Type B pancreatic cell (in vitro differentiated cells): ENCODE data around the gene ARNT2. TPM values are rescaled to one million over a fixed set of nuclear protein-coding genes. Genes with fewer than 3 reads are reported as not detected.

Source experiments
- DNase-seq: peaks from one replicate; pipeline ENCODE4 v3.0.0; 2021; ENCODE audit warnings: mixed read lengths; ENCODE audit not compliant: unreplicated experiment; ENCODE audit errors: extremely low spot score
- H3K27ac Mint-ChIP-seq: 2 replicates; pipeline ENCODE4 v1.8.0; 2021; ENCODE audit warnings: mild to moderate bottlenecking, mixed read lengths
- H3K27me3 Mint-ChIP-seq: 2 replicates; pipeline ENCODE4 v1.8.0; 2021; ENCODE audit warnings: mixed read lengths
- H3K36me3 Mint-ChIP-seq: 2 replicates; pipeline ENCODE4 v1.8.0; 2021; ENCODE audit warnings: mixed read lengths
- H3K4me1 Mint-ChIP-seq: one replicate; pipeline ENCODE4 v1.8.0; 2021; ENCODE audit warnings: mixed read lengths; ENCODE audit not compliant: unreplicated experiment
- H3K4me3 Mint-ChIP-seq: 2 replicates; pipeline ENCODE4 v1.8.0; 2021; ENCODE audit warnings: mild to moderate bottlenecking, mixed read lengths
- H3K9me3 Mint-ChIP-seq: 2 replicates; pipeline ENCODE4 v1.8.0; 2021; ENCODE audit warnings: mixed read lengths
- total RNA-seq: library from RNA; stranded (reverse); gene quantifications from 2 replicates; pipeline ENCODE4 v1.2.1, GENCODE V29; 2021; ENCODE audit warnings: low replicate concordance
- TF ChIP-seq, protein P1 (sequence below): fragments of 200-600 bp; sonication (generic); conservative IDR thresholded peaks from 2 replicates; pipeline ENCODE4 v1.5.0; 2021; ENCODE audit warnings: antibody characterized with exemption, mild to moderate bottlenecking

ARNT2 gene
- total RNA-seq, 1 donor from 2014 or later, result 22.4 TPM

DNA sequence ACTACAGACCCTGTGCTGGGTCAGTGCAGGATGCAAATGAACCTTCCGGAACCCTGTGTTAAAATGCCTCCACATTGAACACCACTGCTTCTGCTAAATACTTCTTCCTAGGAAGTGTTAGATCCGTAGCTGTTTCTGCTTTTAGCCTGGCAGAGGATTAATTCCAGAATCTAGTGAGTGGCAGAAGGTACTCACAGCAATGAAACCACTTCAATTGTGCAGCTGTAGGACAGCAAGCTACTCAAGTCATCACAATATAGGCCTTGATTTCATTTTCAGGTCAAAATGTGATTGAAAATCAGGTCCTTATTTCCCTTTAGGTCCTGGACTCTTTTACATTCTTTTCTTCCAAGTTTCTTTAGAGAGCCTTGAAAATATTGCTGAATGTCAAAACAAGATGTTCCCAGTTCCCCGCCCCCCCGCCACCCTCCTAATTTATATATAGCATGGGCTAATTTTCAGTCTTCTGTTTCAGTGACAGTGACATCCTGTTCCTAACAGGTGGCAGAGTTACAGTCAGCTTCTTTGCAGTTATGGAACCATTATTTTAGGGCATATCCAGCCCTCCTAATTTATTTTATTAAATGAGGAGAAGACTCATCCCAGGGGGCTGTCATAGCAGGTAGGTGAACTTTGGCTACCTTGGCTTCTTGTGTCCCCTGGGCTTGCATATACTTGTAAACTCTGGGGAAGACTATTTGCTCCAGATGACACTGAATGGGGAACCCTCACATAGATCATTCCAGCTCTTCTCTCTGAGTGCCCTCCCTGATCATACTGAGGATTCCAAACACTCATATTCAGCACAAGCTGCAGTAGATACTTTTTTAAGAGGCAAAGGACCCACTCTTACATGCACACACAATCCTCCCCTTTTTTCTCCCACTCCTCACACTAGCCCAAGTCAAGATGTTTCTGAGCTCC, 28.0 kb upstream of the ARNT2 start:
- H3K9me3 Mint-ChIP-seq, result peaks cover 4% of the 10 kb centered on the region
- no peak overlapping the region for H3K4me3 Mint-ChIP-seq
- no peak for DNase-seq
- peaks cover 3% of the 10 kb centered on the region for H3K36me3 Mint-ChIP-seq
- H3K4me1 Mint-ChIP-seq, result peaks cover 5% of the 10 kb centered on the region
- TF ChIP-seq, protein P1, sequence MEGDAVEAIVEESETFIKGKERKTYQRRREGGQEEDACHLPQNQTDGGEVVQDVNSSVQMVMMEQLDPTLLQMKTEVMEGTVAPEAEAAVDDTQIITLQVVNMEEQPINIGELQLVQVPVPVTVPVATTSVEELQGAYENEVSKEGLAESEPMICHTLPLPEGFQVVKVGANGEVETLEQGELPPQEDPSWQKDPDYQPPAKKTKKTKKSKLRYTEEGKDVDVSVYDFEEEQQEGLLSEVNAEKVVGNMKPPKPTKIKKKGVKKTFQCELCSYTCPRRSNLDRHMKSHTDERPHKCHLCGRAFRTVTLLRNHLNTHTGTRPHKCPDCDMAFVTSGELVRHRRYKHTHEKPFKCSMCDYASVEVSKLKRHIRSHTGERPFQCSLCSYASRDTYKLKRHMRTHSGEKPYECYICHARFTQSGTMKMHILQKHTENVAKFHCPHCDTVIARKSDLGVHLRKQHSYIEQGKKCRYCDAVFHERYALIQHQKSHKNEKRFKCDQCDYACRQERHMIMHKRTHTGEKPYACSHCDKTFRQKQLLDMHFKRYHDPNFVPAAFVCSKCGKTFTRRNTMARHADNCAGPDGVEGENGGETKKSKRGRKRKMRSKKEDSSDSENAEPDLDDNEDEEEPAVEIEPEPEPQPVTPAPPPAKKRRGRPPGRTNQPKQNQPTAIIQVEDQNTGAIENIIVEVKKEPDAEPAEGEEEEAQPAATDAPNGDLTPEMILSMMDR, result no peak
- peaks cover 11% of the 10 kb centered on the region for H3K27me3 Mint-ChIP-seq
- no peak overlapping the region for H3K27ac Mint-ChIP-seq

DNA sequence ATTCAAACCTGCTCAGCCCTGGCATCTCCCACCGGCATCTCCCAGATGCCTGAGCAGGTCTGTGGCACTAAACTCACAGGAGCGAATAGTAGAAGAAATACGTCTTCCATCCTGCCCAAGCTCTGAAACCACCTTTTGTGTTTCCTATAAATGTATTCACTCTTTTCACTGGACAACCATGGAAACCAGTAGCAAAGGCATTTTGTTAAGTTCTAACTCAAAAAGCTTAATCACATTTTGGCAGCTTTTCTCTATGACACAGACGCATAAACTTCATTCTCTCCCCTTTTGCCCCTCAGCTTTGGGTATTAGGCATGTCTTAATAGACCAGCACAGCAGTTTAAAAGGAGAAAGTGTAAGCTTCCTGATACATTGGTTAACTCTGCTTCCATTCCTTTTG, 24.5 kb upstream of the ARNT2 start:
- H3K9me3 Mint-ChIP-seq, result no peaks in the 10 kb centered on the region
- peaks cover 11% of the 10 kb centered on the region for H3K27me3 Mint-ChIP-seq
- H3K4me3 Mint-ChIP-seq, result no peak overlapping the region
- no peak for DNase-seq
- peaks cover 5% of the 10 kb centered on the region for H3K4me1 Mint-ChIP-seq
- no peak overlapping the region for H3K27ac Mint-ChIP-seq
- peaks cover 3% of the 10 kb centered on the region for H3K36me3 Mint-ChIP-seq
- TF ChIP-seq, protein P1, result no peak

- peak overlapping the region; percentile 25 for H3K27ac Mint-ChIP-seq
- DNase-seq, result no peak
- peaks cover 3% of the 10 kb centered on the region for H3K36me3 Mint-ChIP-seq
- H3K4me1 Mint-ChIP-seq, result peaks cover 5% of the 10 kb centered on the region
- H3K9me3 Mint-ChIP-seq, result no peaks in the 10 kb centered on the region
- no peak overlapping the region for H3K4me3 Mint-ChIP-seq
- TF ChIP-seq, protein P1, result no peak
- H3K27me3 Mint-ChIP-seq, result peaks cover 11% of the 10 kb centered on the region
Observed at GRCh38 chr15:80380154-80380553, 24.0 kb upstream of the ARNT2 start.

DNA sequence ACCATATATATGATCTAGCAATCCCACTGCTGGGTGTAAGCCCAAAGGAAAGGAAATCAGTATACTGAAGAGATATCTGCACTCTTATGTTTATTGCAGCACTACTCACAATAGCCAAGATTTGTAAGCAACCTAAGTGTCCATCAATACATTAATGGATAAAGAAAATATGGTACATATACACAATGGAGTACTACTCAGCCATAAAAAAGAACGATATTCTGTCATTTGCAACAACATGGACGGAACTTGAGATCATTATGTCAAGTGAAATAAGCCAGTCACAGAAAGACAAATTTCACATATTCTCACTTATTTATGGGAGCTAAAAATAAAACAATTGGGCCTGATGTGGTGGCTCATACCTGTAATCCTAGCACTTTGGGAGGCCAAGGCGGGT, 21.9 kb upstream of the ARNT2 start:
- H3K27me3 Mint-ChIP-seq, result peaks cover 12% of the 10 kb centered on the region
- H3K4me1 Mint-ChIP-seq, result peaks cover 5% of the 10 kb centered on the region
- H3K27ac Mint-ChIP-seq, result no peak overlapping the region
- no peaks in the 10 kb centered on the region for H3K9me3 Mint-ChIP-seq
- TF ChIP-seq, protein P1, result no peak
- H3K4me3 Mint-ChIP-seq, result no peak overlapping the region
- no peak for DNase-seq
- H3K36me3 Mint-ChIP-seq, result peaks cover 3% of the 10 kb centered on the region

DNA sequence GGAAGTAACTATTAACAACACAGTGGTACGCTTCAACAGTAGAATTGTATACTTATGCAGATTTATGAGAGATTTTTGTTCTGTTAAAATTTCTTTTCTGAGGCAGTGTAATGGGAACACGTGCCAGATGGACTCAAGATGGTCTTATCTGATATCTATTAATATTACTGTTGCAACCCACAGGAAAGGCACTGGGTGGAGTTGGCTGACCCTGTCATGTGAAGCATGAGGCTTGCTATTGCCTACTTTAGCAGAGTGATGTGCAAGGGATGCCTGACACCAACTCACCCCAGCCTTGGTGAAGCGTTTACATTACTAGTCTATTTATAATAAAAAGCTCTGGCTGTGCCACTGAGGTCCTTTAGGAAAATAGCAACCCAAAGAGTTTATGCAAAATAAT, 19.8 kb upstream of the ARNT2 start:
- Mint-ChIP-seq H3K9me3 (no peaks in the 10 kb centered on the region), H3K4me3 (no peak overlapping the region), H3K4me1 (peaks cover 5% of the 10 kb centered on the region), H3K36me3 (no peaks in the 10 kb centered on the region), H3K27me3 (peaks cover 3% of the 10 kb centered on the region), H3K27ac (no peak overlapping the region)
- TF ChIP-seq, protein P1, result no peak
- DNase-seq, result no peak
